ENCODE results near the gene TSC22D4.

TSC22D4 gene

GRCh38 chr7:100493476-100494264 lies 14.7 kb upstream of the TSC22D4 start:
- DNase-seq (ENCODE audit: low spot score), result peak; percentile 3

GRCh38 chr7:100492738-100493475 lies 13.9 kb upstream of the TSC22D4 start:
- FAIRE-seq, result no peak
- DNase-seq (ENCODE audit: low spot score), result no peak

More at GRCh38 chr7:100493476-100494264, 14.7 kb upstream of the TSC22D4 start:
- FAIRE-seq, result no peak

GRCh38 chr7:100491192-100491578 lies 12.2 kb upstream of the TSC22D4 start:
- no peak for FAIRE-seq

GRCh38 chr7:100490483-100491191 lies 11.6 kb upstream of the TSC22D4 start:
- DNase-seq (ENCODE audit: low spot score) (peak; percentile 7), FAIRE-seq (no peak)

More at GRCh38 chr7:100491192-100491578, 12.2 kb upstream of the TSC22D4 start:
- DNase-seq (ENCODE audit: low spot score), result no peak

- DNase-seq (ENCODE audit: low spot score), result peak; percentile 99
- FAIRE-seq, result peak; percentile 84
Measured at GRCh38 chr7:100489824-100490223, 10.8 kb upstream of the TSC22D4 start.

- FAIRE-seq (no peak), DNase-seq (ENCODE audit: low spot score) (no peak)
Measured at GRCh38 chr7:100489121-100489520, 10.1 kb upstream of the TSC22D4 start.

- DNase-seq (ENCODE audit: low spot score) (peak; percentile 3), FAIRE-seq (no peak)
Measured at GRCh38 chr7:100488333-100489095, 9.5 kb upstream of the TSC22D4 start.

- no peak for DNase-seq (ENCODE audit: low spot score)
Measured at GRCh38 chr7:100486753-100487446, 7.9 kb upstream of the TSC22D4 start.

GRCh38 chr7:100486111-100486636 lies 7.2 kb upstream of the TSC22D4 start:
- FAIRE-seq (no peak), DNase-seq (ENCODE audit: low spot score) (no peak)

More at GRCh38 chr7:100486753-100487446, 7.9 kb upstream of the TSC22D4 start:
- no peak for FAIRE-seq

- DNase-seq (ENCODE audit: low spot score) (no peak), FAIRE-seq (no peak)
Measured at GRCh38 chr7:100485471-100485876, 6.5 kb upstream of the TSC22D4 start.

- no peak for FAIRE-seq
Measured at GRCh38 chr7:100484673-100485045, 5.6 kb upstream of the TSC22D4 start.

GRCh38 chr7:100483722-100484672 lies 5.0 kb upstream of the TSC22D4 start, which contains the start of gene NYAP1:
Gene NYAP1, plus strand, starts transcription at chr7:100483927. Its CDS starts 1,385 bp downstream, at chr7:100485312.
- peak; percentile 95 for DNase-seq (ENCODE audit: low spot score)

More at GRCh38 chr7:100484673-100485045, 5.6 kb upstream of the TSC22D4 start:
- DNase-seq (ENCODE audit: low spot score), result no peak

GRCh38 chr7:100483090-100483721 lies 4.2 kb upstream of the TSC22D4 start:
- DNase-seq (ENCODE audit: low spot score) (peak; percentile 95), FAIRE-seq (no peak)

More at GRCh38 chr7:100483722-100484672, 5.0 kb upstream of the TSC22D4 start, which contains the start of gene NYAP1:
- no peak for FAIRE-seq

GRCh38 chr7:100482728-100483089 lies 3.7 kb upstream of the TSC22D4 start:
- FAIRE-seq (no peak), DNase-seq (ENCODE audit: low spot score) (no peak)

GRCh38 chr7:100481466-100481865 lies 2.5 kb upstream of the TSC22D4 start:
- FAIRE-seq, result no peak
- DNase-seq (ENCODE audit: low spot score), result no peak

GRCh38 chr7:100477871-100478267 lies 1.1 kb downstream of the TSC22D4 start:
- no peak for DNase-seq (ENCODE audit: low spot score)
- no peak for FAIRE-seq

GRCh38 chr7:100476903-100477870 lies 1.8 kb downstream of the TSC22D4 start:
- FAIRE-seq (no peak), DNase-seq (ENCODE audit: low spot score) (peak; percentile 60)

Data from urothelium cell line (cell line).